ENCODE results near the gene GSN. TPM values are rescaled to one million over a fixed set of nuclear protein-coding genes. Genes with fewer than 3 reads are reported as not detected.

GSN gene
- total and polyA plus RNA-seq, 2 donors (not counting 1 experiment from before 2014, with no cell fraction given) = 38.4 to 45.4 TPM

- no peak overlapping the region for H3K4me3 Mint-ChIP-seq
- H3K27ac Mint-ChIP-seq = no peak overlapping the region
- no peaks in the 10 kb centered on the region for H3K9me3 Mint-ChIP-seq (ENCODE audit: insufficient read depth)
- H3K79me2 ChIP-seq (ENCODE audit: control insufficient read depth, insufficient read depth, low read length) = peaks cover 6% of the 10 kb centered on the region
- no peak for TF ChIP-seq EZH2 (IDR thresholded peaks at IDR 0.05; ENCODE audit: borderline replicate concordance, insufficient read depth, low read depth, low read length, poor library complexity, severe bottlenecking)
- no peak for TF ChIP-seq CTCF (IDR thresholded peaks at IDR 0.05)
- no peak for DNase-seq
- H3K4me1 ChIP-seq (ENCODE audit: control insufficient read depth in 2 of 2, insufficient read depth in 2 of 2, low read length in 2 of 2) = peaks cover 8 to 11% of the 10 kb centered on the region in 2 donors
- 100% methylated on average over 1 of the region's 1 CpG for WGBS (ENCODE audit: insufficient coverage)
- H3K4me3 ChIP-seq (ENCODE audit: control extremely low read depth in 1 of 5, extremely low read depth in 1 of 5, insufficient read depth in 1 of 5, low read depth in 2 of 5, low read length in 4 of 5) = no peak overlapping the region
- H3K4me1 Mint-ChIP-seq = peaks cover 7% of the 10 kb centered on the region
- peaks cover 0 to 23% of the 10 kb centered on the region in 2 experiments for H3K36me3 ChIP-seq (replicated peaks in 1 of 2; ENCODE audit: control extremely low read depth in 1 of 2, control insufficient read depth in 1 of 2, extremely low read depth in 1 of 2, insufficient read depth in 2 of 2, low read length in 1 of 2)
- CTCF ChIA-PET = interaction anchor here (0.6 to 1.6 kb wide), 2 partner anchors 95 to 511 kb away, joined by 4 read pairs; no protein-coding TSS in a partner anchor
- H4K20me1 ChIP-seq (ENCODE audit: control insufficient read depth, insufficient read depth, low read length, poor library complexity, severe bottlenecking) = no peaks in the 10 kb centered on the region
- H3K27me3 ChIP-seq (replicated peaks in 1 of 4; ENCODE audit: control extremely low read depth in 1 of 4, control insufficient read depth in 3 of 4, insufficient read depth in 4 of 4, low read length in 3 of 4) = peaks cover 0 to 5% (median 2%) of the 10 kb centered on the region in 4 experiments
- intact Hi-C loops (cut with micrococcal nuclease) = no loop called here
- H3K27me3 Mint-ChIP-seq = peaks cover 4% of the 10 kb centered on the region
- peaks cover 0 to 4% (median 0%) of the 10 kb centered on the region in 3 donors for H3K9me3 ChIP-seq (ENCODE audit: control extremely low read depth in 1 of 3, control insufficient read depth in 2 of 3, insufficient read depth in 1 of 3, low read length in 2 of 3)
- H3K27ac ChIP-seq (ENCODE audit: low read length in 2 of 2) = no peak overlapping the region
- POLR2A ChIA-PET = no interaction called here
- no peak overlapping the region for H3K9ac ChIP-seq (ENCODE audit: low read length)
- no peak overlapping the region for H2AFZ ChIP-seq (ENCODE audit: insufficient read depth, low read depth, low read length, poor library complexity, severe bottlenecking)
- no peak overlapping the region for H3K4me2 ChIP-seq (replicated peaks; ENCODE audit: low read depth, low read length, poor library complexity, severe bottlenecking)
- ATAC-seq (ENCODE audit: low read depth) = no peak
These were observed 36.7 kb downstream of the GSN start for GRCh38 chr9:121304707-121305106.

- ATAC-seq (ENCODE audit: low read depth) (no peak), DNase-seq (no peak)
- Histone ChIP-seq H3K79me2 (ENCODE audit: control insufficient read depth, insufficient read depth, low read length) (peaks cover 2% of the 10 kb centered on the region), H2AFZ (ENCODE audit: insufficient read depth, low read depth, low read length, poor library complexity, severe bottlenecking) (no peak overlapping the region), H3K4me2 (replicated peaks; ENCODE audit: low read depth, low read length, poor library complexity, severe bottlenecking) (no peak overlapping the region), H3K9me3 (ENCODE audit: control extremely low read depth in 1 of 3, control insufficient read depth in 2 of 3, insufficient read depth in 1 of 3, low read length in 2 of 3) (peaks cover 0 to 4% (median 0%) of the 10 kb centered on the region in 3 donors), H4K20me1 (ENCODE audit: control insufficient read depth, insufficient read depth, low read length, poor library complexity, severe bottlenecking) (no peaks in the 10 kb centered on the region), H3K4me1 (ENCODE audit: control insufficient read depth in 2 of 2, insufficient read depth in 2 of 2, low read length in 2 of 2) (peaks cover 2 to 5% of the 10 kb centered on the region in 2 donors), H3K27me3 (replicated peaks in 1 of 4; ENCODE audit: control extremely low read depth in 1 of 4, control insufficient read depth in 3 of 4, insufficient read depth in 4 of 4, low read length in 3 of 4) (peaks cover 0 to 5% (median 2%) of the 10 kb centered on the region in 4 experiments), H3K36me3 (replicated peaks in 1 of 2; ENCODE audit: control extremely low read depth in 1 of 2, control insufficient read depth in 1 of 2, extremely low read depth in 1 of 2, insufficient read depth in 2 of 2, low read length in 1 of 2) (peaks cover 0 to 25% of the 10 kb centered on the region in 2 experiments), H3K4me3 (ENCODE audit: control extremely low read depth in 1 of 5, extremely low read depth in 1 of 5, insufficient read depth in 1 of 5, low read depth in 2 of 5, low read length in 4 of 5) (no peak overlapping the region), H3K27ac (ENCODE audit: low read length in 2 of 2) (no peak overlapping the region), H3K9ac (ENCODE audit: low read length) (no peak overlapping the region)
- no peak overlapping the region for H3K4me3 Mint-ChIP-seq
- WGBS (ENCODE audit: insufficient coverage) = 97% methylated on average over 10 of the region's 13 CpGs
- peaks cover under 1% of the 10 kb centered on the region for H3K27me3 Mint-ChIP-seq
- intact Hi-C loops (cut with micrococcal nuclease) = no loop called here
- H3K9me3 Mint-ChIP-seq (ENCODE audit: insufficient read depth) = no peaks in the 10 kb centered on the region
- TF ChIP-seq CTCF (IDR thresholded peaks at IDR 0.05) = no peak
- no peak for TF ChIP-seq EZH2 (IDR thresholded peaks at IDR 0.05; ENCODE audit: borderline replicate concordance, insufficient read depth, low read depth, low read length, poor library complexity, severe bottlenecking)
- H3K4me1 Mint-ChIP-seq = peaks cover 2% of the 10 kb centered on the region
- ChIA-PET CTCF (interaction anchor here (1.5 to 1.7 kb wide), 3 partner anchors 11 to 94 kb away, joined by 4 to 6 read pairs (median 5); no protein-coding TSS in a partner anchor), POLR2A (no interaction called here)
- H3K27ac Mint-ChIP-seq = no peak overlapping the region
These were observed 37.5 kb downstream of the GSN start for GRCh38 chr9:121305269-121305994.
